Measurements from ENCODE around the gene DEGS1. TPM values are rescaled to one million over a fixed set of nuclear protein-coding genes. Genes with fewer than 3 reads are reported as not detected.
A peak's percentile ranks its signal among the peaks of the same experiment; 100 is the strongest.

Gene DEGS1
- total RNA-seq, 1 experiment from 2014 or later = 59.8 TPM

DNA sequence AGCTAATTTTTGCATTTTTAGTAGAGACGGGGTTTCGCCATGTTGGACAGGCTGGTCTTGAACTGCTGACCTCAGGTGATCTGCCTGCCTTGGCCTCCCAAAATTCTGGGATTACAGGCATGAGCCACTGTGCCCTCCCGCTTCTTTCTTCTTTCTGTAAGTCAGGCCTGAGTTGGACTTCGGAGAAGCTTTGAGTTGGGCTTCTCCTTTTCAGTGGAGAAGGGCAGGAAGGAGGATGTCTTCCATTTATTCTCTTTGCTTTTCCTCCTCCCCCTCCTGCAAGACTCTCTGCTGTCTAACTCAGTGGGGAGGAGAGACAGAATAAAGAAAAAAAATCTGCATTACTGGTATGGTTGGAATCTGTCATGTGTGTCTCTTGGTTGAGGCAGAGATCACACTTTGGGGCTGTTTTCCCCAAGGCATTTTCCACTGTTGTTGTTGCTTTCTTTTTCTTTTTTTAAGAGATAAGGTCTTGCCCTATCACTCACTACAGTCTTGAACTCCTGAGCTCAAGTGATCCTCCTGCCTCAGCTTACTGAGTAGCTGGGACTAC is 13.2 kb upstream of the DEGS1 start:
- Histone ChIP-seq H3K56ac (ENCODE audit: insufficient read length, low read depth, low read length) (no peak overlapping the region), H3K18ac (ENCODE audit: insufficient read length, low read depth, low read length) (no peak overlapping the region), H3K23me2 (ENCODE audit: insufficient read length, low read depth, low read length, poor library complexity, severe bottlenecking) (no peaks in the 10 kb centered on the region), H4K8ac (replicated peaks; ENCODE audit: insufficient read length, low read depth, low read length) (no peak overlapping the region), H3K9ac (ENCODE audit: extremely low read depth, insufficient read length, low read length) (no peak overlapping the region), H2AFZ (ENCODE audit: low read length) (no peak overlapping the region), H3K79me2 (ENCODE audit: insufficient read depth, low read length) (no peaks in the 10 kb centered on the region), H2BK5ac (ENCODE audit: insufficient read length, low read length) (no peak overlapping the region), H4K20me1 (ENCODE audit: control insufficient read depth, insufficient read depth, insufficient read length) (no peaks in the 10 kb centered on the region), H2BK12ac (ENCODE audit: insufficient read length, low read depth, low read length) (no peak overlapping the region), H2BK15ac (ENCODE audit: low read depth, low read length) (no peak overlapping the region), H3K23ac (ENCODE audit: insufficient read length, low read depth, low read length) (no peak overlapping the region), H2AK5ac (ENCODE audit: insufficient read length, low read length) (no peak overlapping the region), H2BK120ac (ENCODE audit: low read depth, low read length, poor library complexity, severe bottlenecking) (no peak overlapping the region), H3K27me3 (ENCODE audit: insufficient read depth, low read length) (no peaks in the 10 kb centered on the region), H3K14ac (ENCODE audit: insufficient read depth, low read length) (no peak overlapping the region), H3T11ph (ENCODE audit: low read length) (no peak overlapping the region), H3K27ac (ENCODE audit: insufficient read length, low read depth, low read length) (no peak overlapping the region), H3K79me1 (ENCODE audit: insufficient read depth, low read depth, low read length, poor library complexity, severe bottlenecking) (no peaks in the 10 kb centered on the region), H2BK20ac (ENCODE audit: low read depth, low read length, poor library complexity, severe bottlenecking) (no peak overlapping the region), H4K91ac (ENCODE audit: insufficient read length, low read depth, low read length) (no peak overlapping the region), H3K4ac (ENCODE audit: low read depth, low read length) (no peak overlapping the region), H3K9me3 (ENCODE audit: control insufficient read depth, low read depth, low read length) (no peaks in the 10 kb centered on the region), H3K4me1 (ENCODE audit: insufficient read depth, low read length) (peaks cover 6% of the 10 kb centered on the region), H4K5ac (ENCODE audit: insufficient read length, low read depth, low read length) (no peak overlapping the region), H3K4me2 (ENCODE audit: insufficient read depth, insufficient read length, low read length) (no peak overlapping the region)
- peaks cover 2% of the 10 kb centered on the region; the same call in 1 of the 2 replicates for H3K27me3 Mint-ChIP-seq (ENCODE audit: low read depth)
- no peak overlapping the region for H3K4me3 Mint-ChIP-seq
- H3K4me1 Mint-ChIP-seq = peaks cover 20 to 22% of the 10 kb centered on the region in 2 experiments
- H3K9me3 Mint-ChIP-seq = peaks cover 6 to 9% of the 10 kb centered on the region in 2 experiments
- TF ChIP-seq, protein P1, sequence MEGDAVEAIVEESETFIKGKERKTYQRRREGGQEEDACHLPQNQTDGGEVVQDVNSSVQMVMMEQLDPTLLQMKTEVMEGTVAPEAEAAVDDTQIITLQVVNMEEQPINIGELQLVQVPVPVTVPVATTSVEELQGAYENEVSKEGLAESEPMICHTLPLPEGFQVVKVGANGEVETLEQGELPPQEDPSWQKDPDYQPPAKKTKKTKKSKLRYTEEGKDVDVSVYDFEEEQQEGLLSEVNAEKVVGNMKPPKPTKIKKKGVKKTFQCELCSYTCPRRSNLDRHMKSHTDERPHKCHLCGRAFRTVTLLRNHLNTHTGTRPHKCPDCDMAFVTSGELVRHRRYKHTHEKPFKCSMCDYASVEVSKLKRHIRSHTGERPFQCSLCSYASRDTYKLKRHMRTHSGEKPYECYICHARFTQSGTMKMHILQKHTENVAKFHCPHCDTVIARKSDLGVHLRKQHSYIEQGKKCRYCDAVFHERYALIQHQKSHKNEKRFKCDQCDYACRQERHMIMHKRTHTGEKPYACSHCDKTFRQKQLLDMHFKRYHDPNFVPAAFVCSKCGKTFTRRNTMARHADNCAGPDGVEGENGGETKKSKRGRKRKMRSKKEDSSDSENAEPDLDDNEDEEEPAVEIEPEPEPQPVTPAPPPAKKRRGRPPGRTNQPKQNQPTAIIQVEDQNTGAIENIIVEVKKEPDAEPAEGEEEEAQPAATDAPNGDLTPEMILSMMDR (conservative IDR thresholded peaks at IDR 0.05) = no peak
- no CpG with 5 or more reads among the region's 4 CpGs for whole genome bisulfite sequencing (ENCODE audit: extremely low coverage, insufficient read length, low lambda C conversion rate)
- peak overlapping the region in 2 of 3 experiments; percentile 6 to 71; a peak in 1 of 7 replicates for H3K27ac Mint-ChIP-seq
- no peak for DNase-seq
- H3K36me3 Mint-ChIP-seq (ENCODE audit: insufficient read depth in 1 of 3, low read depth in 3 of 3) = peaks cover 3 to 14% (median 4%) of the 10 kb centered on the region in 3 experiments; a peak in 5 of 7 replicates
